Endodermal cell (in vitro differentiated cells): ENCODE measurements around the gene FAM83E. TPM values are rescaled to one million over a fixed set of nuclear protein-coding genes. Genes with fewer than 3 reads are reported as not detected.

ENCODE experiments used
- DNase-seq: peaks from one replicate; pipeline ENCODE4 v3.0.0-alpha.2; 2017
- H3K27ac ChIP-seq: 2 replicates; pipeline ENCODE4 v1.5.1; 2013; ENCODE audit warnings: mild to moderate bottlenecking, low read depth, low read length, moderate library complexity
- H3K27me3 ChIP-seq: 2 replicates; pipeline ENCODE4 v1.6.1; 2013; ENCODE audit warnings: mild to moderate bottlenecking, low read length, moderate library complexity; ENCODE audit not compliant: insufficient read depth, control insufficient read depth, poor library complexity, severe bottlenecking
- H3K36me3 ChIP-seq: 2 replicates; pipeline ENCODE4 v1.7.0; 2013; ENCODE audit warnings: mild to moderate bottlenecking, low read length, moderate library complexity; ENCODE audit not compliant: control insufficient read depth, insufficient read depth
- H3K4me1 ChIP-seq: one replicate; pipeline ENCODE4 v1.7.0; 2013; ENCODE audit warnings: low read length; ENCODE audit not compliant: control insufficient read depth, insufficient read depth
- H3K4me3 ChIP-seq: 2 replicates; pipeline ENCODE4 v1.5.1; 2013; ENCODE audit warnings: mild to moderate bottlenecking, low read length, moderate library complexity
- H3K9ac ChIP-seq: 2 replicates; pipeline ENCODE4 v1.6.1; 2013; ENCODE audit warnings: mild to moderate bottlenecking, low read length, moderate library complexity; ENCODE audit not compliant: poor library complexity, severe bottlenecking; ENCODE audit errors: extremely low read depth
- H3K9me3 ChIP-seq: 2 replicates; pipeline ENCODE4 v1.6.1; 2013; ENCODE audit warnings: mild to moderate bottlenecking, low read length, moderate library complexity; ENCODE audit not compliant: control insufficient read depth
- H3K27ac Mint-ChIP-seq: 2 replicates; pipeline ENCODE4 v1.8.0; 2020; ENCODE audit warnings: mixed read lengths
- H3K27me3 Mint-ChIP-seq: 2 replicates; pipeline ENCODE4 v1.8.0; 2021; ENCODE audit warnings: mild to moderate bottlenecking, mixed read lengths; ENCODE audit not compliant: insufficient read depth
- H3K36me3 Mint-ChIP-seq: 2 replicates; pipeline ENCODE4 v1.8.0; 2020; ENCODE audit warnings: low read depth, mixed read lengths
- H3K4me1 Mint-ChIP-seq: 2 replicates; pipeline ENCODE4 v1.8.0; 2020; ENCODE audit warnings: mixed read lengths
- H3K4me3 Mint-ChIP-seq: 2 replicates; pipeline ENCODE4 v1.8.0; 2020; ENCODE audit warnings: mild to moderate bottlenecking, moderate library complexity, mixed read lengths
- H3K9me3 Mint-ChIP-seq: 2 replicates; pipeline ENCODE4 v1.8.0; 2020; ENCODE audit warnings: mild to moderate bottlenecking, mixed read lengths
- CTCF ChIP-seq: fragments of 200-600 bp; sonication (generic); conservative IDR thresholded peaks from 2 replicates; pipeline ENCODE4 v1.5.0; 2021; ENCODE audit warnings: antibody characterized with exemption, mild to moderate bottlenecking
- WGBS, 2 experiments: methylation state at CpG; one replicate each; pipeline versions ENCODE4 v1.1.5 to v1.1.7; 2013; ENCODE audit warnings: missing lambda C conversion rate in 2 of 2, mixed read lengths in 1 of 2; ENCODE audit not compliant: insufficient coverage in 1 of 2, insufficient read length in 1 of 2; 5-methylcytosine and 5-hydroxymethylcytosine counted together
- total RNA-seq, 2 donors: library from RNA; stranded (reverse); fragmentation: NEBNext Ultra II Directional in 1 of 2; extraction: Animal tissue kit (Norgen Biotek cat#: 25700) in 1 of 2; gene quantifications; 2 replicates in 1 of 2; 3 replicates in 1 of 2; pipeline ENCODE4 v1.2.1, GENCODE V29; 2021

Gene FAM83E
- total RNA-seq, 2 donors from 2014 or later, result 4.4 to 5.7 TPM

GRCh38 chr19:48573163-48573505 is 41.7 kb downstream of the FAM83E start:
- Histone ChIP-seq H3K9ac (no peak overlapping the region), H3K27ac (no peak overlapping the region), H3K36me3 (no peaks in the 10 kb centered on the region), H3K4me3 (no peak overlapping the region), H3K27me3 (no peaks in the 10 kb centered on the region), H3K4me1 (no peaks in the 10 kb centered on the region), H3K9me3 (no peaks in the 10 kb centered on the region)
- no peaks in the 10 kb centered on the region for H3K9me3 Mint-ChIP-seq
- H3K27ac Mint-ChIP-seq, result peak overlapping the region; percentile 88
- DNase-seq, result no peak
- 66 to 78% methylated on average over 11 to 12 of the region's 12 CpGs for WGBS, 2 experiments
- peaks cover 8% of the 10 kb centered on the region for H3K27me3 Mint-ChIP-seq
- H3K36me3 Mint-ChIP-seq, result no peaks in the 10 kb centered on the region
- TF ChIP-seq CTCF, result no peak
- H3K4me1 Mint-ChIP-seq, result peaks cover 24% of the 10 kb centered on the region
- H3K4me3 Mint-ChIP-seq, result no peak overlapping the region

- Mint-ChIP-seq H3K27me3 (peaks cover 17% of the 10 kb centered on the region), H3K4me1 (peaks cover 24% of the 10 kb centered on the region), H3K36me3 (no peaks in the 10 kb centered on the region), H3K4me3 (no peak overlapping the region), H3K9me3 (no peaks in the 10 kb centered on the region), H3K27ac (no peak overlapping the region)
- no peak for DNase-seq
- no peak for TF ChIP-seq CTCF
- no peaks in the 10 kb centered on the region for H3K9me3 ChIP-seq
- no peaks in the 10 kb centered on the region for H3K27me3 ChIP-seq
- WGBS, 2 experiments, result 75 to 85% methylated on average over 5 of the region's 5 CpGs
- H3K27ac ChIP-seq, result no peak overlapping the region
- H3K4me1 ChIP-seq, result no peaks in the 10 kb centered on the region
- no peak overlapping the region for H3K9ac ChIP-seq
- no peak overlapping the region for H3K4me3 ChIP-seq
- no peaks in the 10 kb centered on the region for H3K36me3 ChIP-seq
Observed at GRCh38 chr19:48571378-48572162, 43.3 kb downstream of the FAM83E start.

GRCh38 chr19:48569814-48570213 is 45.1 kb downstream of the FAM83E start:
- Mint-ChIP-seq H3K4me1 (peaks cover 24% of the 10 kb centered on the region), H3K36me3 (no peaks in the 10 kb centered on the region), H3K27ac (no peak overlapping the region), H3K4me3 (no peak overlapping the region), H3K9me3 (no peaks in the 10 kb centered on the region), H3K27me3 (peaks cover 17% of the 10 kb centered on the region)
- no peaks in the 10 kb centered on the region for H3K9me3 ChIP-seq
- 80 to 87% methylated on average over 10 to 11 of the region's 11 CpGs for WGBS, 2 experiments
- H3K36me3 ChIP-seq, result no peaks in the 10 kb centered on the region
- H3K4me3 ChIP-seq, result no peak overlapping the region
- no peak overlapping the region for H3K27ac ChIP-seq
- TF ChIP-seq CTCF, result no peak
- H3K9ac ChIP-seq, result no peak overlapping the region
- no peaks in the 10 kb centered on the region for H3K4me1 ChIP-seq
- DNase-seq, result no peak
- no peaks in the 10 kb centered on the region for H3K27me3 ChIP-seq
